Subcutaneous abdominal adipose tissue (tissue), 5 donors: ENCODE data around the gene PTPRD.

Experiments used
- H3K27ac ChIP-seq: one replicate; pipeline ENCODE4 v1.7.0; 2013; ENCODE audit warnings: low read depth, mild to moderate bottlenecking, inconsistent platforms, low read length, moderate library complexity
- H3K27me3 ChIP-seq, 5 donors: one replicate each; pipeline ENCODE4 v1.7.0; 2013; ENCODE audit warnings: low read length in 5 of 5, inconsistent platforms in 1 of 5; ENCODE audit not compliant: control insufficient read depth in 5 of 5, insufficient read depth in 4 of 5
- H3K36me3 ChIP-seq, 5 donors: one replicate each; pipeline ENCODE4 v1.7.0; 2013; ENCODE audit warnings: low read length in 5 of 5; ENCODE audit not compliant: control insufficient read depth in 5 of 5, insufficient read depth in 5 of 5
- H3K4me1 ChIP-seq, 5 donors: one replicate each; pipeline ENCODE4 v1.7.0; 2013; ENCODE audit warnings: low read length in 5 of 5, mild to moderate bottlenecking in 3 of 5, moderate library complexity in 1 of 5; ENCODE audit not compliant: control insufficient read depth in 5 of 5, insufficient read depth in 5 of 5
- H3K4me3 ChIP-seq, 5 donors: one replicate each; pipeline ENCODE4 v1.7.0; 2013; ENCODE audit warnings: low read length in 5 of 5, low read depth in 1 of 5
- H3K9ac ChIP-seq, 5 donors: one replicate each; pipeline ENCODE4 v1.7.0; 2013; ENCODE audit warnings: low read length in 5 of 5, mild to moderate bottlenecking in 4 of 5, moderate library complexity in 3 of 5
- H3K9me3 ChIP-seq, 5 donors: one replicate each; pipeline ENCODE4 v1.7.0; 2013; ENCODE audit warnings: low read length in 5 of 5; ENCODE audit not compliant: control insufficient read depth in 5 of 5
- donor health status: healthy.
- donor health status: healthy.
- donor health status: healthy.
- donor health status: healthy.
- donor health status: healthy.

PTPRD gene

DNA sequence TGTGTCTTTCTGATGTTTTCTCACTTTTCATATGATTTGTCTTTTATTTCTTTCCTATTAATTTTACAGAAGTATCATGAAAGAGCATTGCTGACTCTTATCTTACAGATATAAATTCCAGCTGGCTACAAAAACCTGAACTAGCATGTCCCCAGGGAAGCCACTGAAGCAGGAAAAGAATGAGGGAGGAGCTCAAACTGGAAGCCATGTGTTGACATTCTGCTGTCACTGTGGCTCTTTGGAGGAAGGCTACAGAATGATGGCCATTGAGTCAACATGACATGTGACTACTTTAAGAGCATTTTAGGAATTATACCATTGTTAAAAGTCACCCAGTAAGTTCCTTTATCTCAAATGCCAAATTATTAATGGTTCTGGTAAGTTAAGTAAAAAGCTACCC is 2174.9 kb downstream of the PTPRD start:
- H3K27me3 ChIP-seq, result no peaks in the 10 kb centered on the region
- no peak overlapping the region for H3K9ac ChIP-seq
- H3K9me3 ChIP-seq, result no peaks in the 10 kb centered on the region
- no peak overlapping the region for H3K27ac ChIP-seq
- no peak overlapping the region for H3K4me3 ChIP-seq
- H3K36me3 ChIP-seq, result no peaks in the 10 kb centered on the region
- H3K4me1 ChIP-seq, result no peaks in the 10 kb centered on the region

GRCh38 chr9:8437259-8437658 is 2175.5 kb downstream of the PTPRD start:
- H3K4me1 ChIP-seq, result no peaks in the 10 kb centered on the region
- no peak overlapping the region for H3K4me3 ChIP-seq
- no peak overlapping the region for H3K27ac ChIP-seq
- H3K9me3 ChIP-seq, result no peaks in the 10 kb centered on the region
- H3K9ac ChIP-seq, result no peak overlapping the region
- no peaks in the 10 kb centered on the region for H3K36me3 ChIP-seq
- H3K27me3 ChIP-seq, result no peaks in the 10 kb centered on the region

DNA sequence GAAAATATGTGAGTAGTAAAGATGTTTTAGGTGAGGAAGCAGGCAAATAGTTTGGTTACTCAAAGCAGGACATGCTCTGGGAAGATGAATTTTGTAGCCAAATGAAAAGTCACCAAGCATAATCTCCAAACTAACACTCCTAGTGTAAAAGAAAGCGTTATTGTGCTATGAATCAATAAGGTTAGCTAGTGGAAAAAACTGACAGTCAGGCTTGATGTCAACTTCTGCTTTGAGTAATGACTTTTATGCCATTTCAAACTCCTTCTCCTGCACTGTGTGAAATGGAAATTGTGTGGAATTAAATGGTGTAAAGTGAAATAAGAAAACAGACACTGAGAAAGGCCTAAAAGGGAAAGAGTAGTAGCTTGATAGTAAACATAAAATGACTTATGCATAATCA is 2176.0 kb downstream of the PTPRD start:
- Histone ChIP-seq H3K9me3 (no peaks in the 10 kb centered on the region), H3K27ac (no peak overlapping the region), H3K9ac (no peak overlapping the region), H3K36me3 (no peaks in the 10 kb centered on the region), H3K27me3 (no peaks in the 10 kb centered on the region), H3K4me3 (no peak overlapping the region), H3K4me1 (no peaks in the 10 kb centered on the region)

GRCh38 chr9:8434621-8435020 is 2178.2 kb downstream of the PTPRD start:
- H3K27me3 ChIP-seq, result no peaks in the 10 kb centered on the region
- no peak overlapping the region for H3K4me3 ChIP-seq
- no peak overlapping the region for H3K27ac ChIP-seq
- H3K9me3 ChIP-seq, result no peaks in the 10 kb centered on the region
- no peaks in the 10 kb centered on the region for H3K36me3 ChIP-seq
- no peak overlapping the region for H3K9ac ChIP-seq
- no peaks in the 10 kb centered on the region for H3K4me1 ChIP-seq

DNA sequence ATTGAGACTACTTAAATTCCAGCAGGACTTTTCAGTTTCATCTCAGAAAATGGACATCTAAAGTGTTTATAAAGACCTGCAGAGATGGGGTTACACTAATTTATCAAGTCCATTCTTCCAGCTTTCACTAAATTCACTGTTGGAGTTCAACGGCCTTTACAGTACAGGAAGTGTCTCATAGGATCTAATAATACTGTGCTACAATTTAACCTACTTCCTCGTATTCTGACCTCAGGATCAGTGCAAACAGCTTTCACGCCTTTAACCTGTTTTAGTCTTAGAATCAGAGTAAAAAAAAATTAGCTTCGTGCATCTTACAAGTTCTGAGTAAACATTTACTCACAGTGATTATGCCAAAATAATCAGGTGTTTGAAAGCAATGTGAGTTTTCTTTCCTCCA is 2180.6 kb downstream of the PTPRD start:
- Histone ChIP-seq H3K9ac (no peak overlapping the region), H3K4me3 (no peak overlapping the region), H3K27ac (no peak overlapping the region), H3K27me3 (no peaks in the 10 kb centered on the region), H3K9me3 (no peaks in the 10 kb centered on the region), H3K4me1 (no peaks in the 10 kb centered on the region), H3K36me3 (no peaks in the 10 kb centered on the region)

DNA sequence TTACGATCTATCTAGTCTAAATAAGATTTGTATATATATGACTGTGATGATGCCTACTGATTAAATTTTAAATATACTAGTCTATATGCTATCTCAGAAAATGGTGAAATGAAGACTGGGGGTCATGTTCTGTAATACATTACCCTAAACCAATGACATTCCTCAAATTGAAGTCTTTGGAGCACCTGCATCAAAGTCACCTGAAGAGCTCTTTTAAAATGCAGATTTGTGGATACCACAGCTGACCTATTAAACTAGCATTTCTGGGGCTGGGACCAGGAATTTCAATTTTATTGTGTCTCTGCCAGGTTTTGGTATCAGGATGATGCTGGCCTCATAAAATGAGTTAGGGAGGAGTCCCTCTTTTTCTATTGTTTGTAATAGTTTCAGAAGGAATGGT is 2181.3 kb downstream of the PTPRD start:
- no peaks in the 10 kb centered on the region for H3K4me1 ChIP-seq
- no peak overlapping the region for H3K9ac ChIP-seq
- H3K27ac ChIP-seq, result no peak overlapping the region
- no peaks in the 10 kb centered on the region for H3K36me3 ChIP-seq
- H3K4me3 ChIP-seq, result no peak overlapping the region
- H3K27me3 ChIP-seq, result no peaks in the 10 kb centered on the region
- no peaks in the 10 kb centered on the region for H3K9me3 ChIP-seq

DNA sequence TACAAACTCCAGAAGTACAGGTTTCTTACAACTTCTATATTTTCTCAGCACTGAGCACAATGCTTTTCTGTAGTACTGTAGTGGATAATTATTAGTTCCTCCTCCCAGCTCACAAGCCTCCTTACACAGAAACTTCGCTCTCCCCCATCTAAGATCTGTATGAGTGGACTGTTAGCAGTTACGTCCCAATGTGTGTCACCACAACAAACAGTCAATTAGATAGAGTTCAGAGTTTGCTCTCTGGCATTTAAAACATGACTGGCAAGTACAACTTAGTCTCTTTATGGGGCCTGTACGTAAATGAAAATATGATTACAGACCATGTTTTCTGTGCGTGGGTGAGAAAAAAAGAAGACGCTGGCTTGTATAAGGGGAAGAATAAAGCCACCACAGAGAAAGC is 2181.9 kb downstream of the PTPRD start:
- no peaks in the 10 kb centered on the region for H3K9me3 ChIP-seq
- H3K36me3 ChIP-seq, result no peaks in the 10 kb centered on the region
- no peaks in the 10 kb centered on the region for H3K4me1 ChIP-seq
- no peak overlapping the region for H3K4me3 ChIP-seq
- no peak overlapping the region for H3K9ac ChIP-seq
- H3K27me3 ChIP-seq, result no peaks in the 10 kb centered on the region
- no peak overlapping the region for H3K27ac ChIP-seq

GRCh38 chr9:8429768-8430167 is 2183.0 kb downstream of the PTPRD start:
- H3K27me3 ChIP-seq, result no peaks in the 10 kb centered on the region
- H3K36me3 ChIP-seq, result no peaks in the 10 kb centered on the region
- no peak overlapping the region for H3K9ac ChIP-seq
- no peaks in the 10 kb centered on the region for H3K9me3 ChIP-seq
- no peak overlapping the region for H3K4me3 ChIP-seq
- no peaks in the 10 kb centered on the region for H3K4me1 ChIP-seq
- no peak overlapping the region for H3K27ac ChIP-seq

- Histone ChIP-seq H3K4me3 (no peak overlapping the region), H3K36me3 (no peaks in the 10 kb centered on the region), H3K27me3 (no peaks in the 10 kb centered on the region), H3K4me1 (no peaks in the 10 kb centered on the region), H3K9me3 (no peaks in the 10 kb centered on the region), H3K27ac (no peak overlapping the region), H3K9ac (no peak overlapping the region)
These were observed 2183.6 kb downstream of the PTPRD start for GRCh38 chr9:8429157-8429556.

DNA sequence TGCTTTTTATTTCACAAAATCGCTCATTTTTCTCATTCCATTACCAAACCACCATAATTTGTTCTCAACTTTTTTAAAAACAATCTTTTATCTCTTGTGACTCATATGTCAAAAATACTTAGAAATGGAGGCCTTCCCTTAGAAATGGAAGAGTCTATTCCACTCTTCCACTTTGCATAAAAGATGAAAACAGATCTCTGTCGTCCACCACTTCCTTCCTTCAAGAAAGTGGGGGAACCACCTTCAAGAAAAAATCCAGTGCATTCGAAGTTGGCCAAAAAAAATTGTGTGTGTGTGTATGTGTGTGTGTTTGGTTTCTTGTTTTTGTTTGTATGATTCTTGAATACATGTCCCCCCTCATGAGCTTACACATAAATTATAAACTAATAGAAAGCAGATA is 2184.4 kb downstream of the PTPRD start:
- H3K36me3 ChIP-seq, result no peaks in the 10 kb centered on the region
- H3K9ac ChIP-seq, result no peak overlapping the region
- no peaks in the 10 kb centered on the region for H3K9me3 ChIP-seq
- no peaks in the 10 kb centered on the region for H3K4me1 ChIP-seq
- no peaks in the 10 kb centered on the region for H3K27me3 ChIP-seq
- H3K27ac ChIP-seq, result no peak overlapping the region
- no peak overlapping the region for H3K4me3 ChIP-seq

GRCh38 chr9:8424786-8425410 is 2187.9 kb downstream of the PTPRD start:
- Histone ChIP-seq H3K36me3 (no peaks in the 10 kb centered on the region), H3K4me1 (no peaks in the 10 kb centered on the region), H3K4me3 (no peak overlapping the region), H3K27ac (no peak overlapping the region), H3K9ac (no peak overlapping the region), H3K27me3 (no peaks in the 10 kb centered on the region), H3K9me3 (no peaks in the 10 kb centered on the region)
